HCT116 (cell line): Measurements from ENCODE around the gene CDH23. TPM values are rescaled to one million over a fixed set of nuclear protein-coding genes. Genes with fewer than 3 reads are reported as not detected.

Experiments used
- ATAC-seq: fragments of 200-7000 bp; cut with Tn5 transposase; 2 replicates; pipeline ENCODE4 v1.9.1; 2020; ENCODE audit warnings: mild to moderate bottlenecking, moderate library complexity
- BruUV-seq: library from RNA; stranded (reverse); fragments of 400-500 nt; replicated peaks from 2 replicates; lab custom pipeline; 2021; lab: Mats Ljungman, UMichigan
- CTCF ChIA-PET: fragments of 300-600 bp; sonication (Branson Sonifier 250); formaldehyde crosslinking; loops from one replicate; lab custom pipeline; 2021; ENCODE audit warnings: antibody characterized with exemption; lab: Charles Lee
- POLR2A ChIA-PET: fragments of 300-600, 350-600 bp; sonication (Branson Sonifier 250); formaldehyde crosslinking; loops from one replicate; lab custom pipeline; 2021; ENCODE audit warnings: antibody characterized with exemption; lab: Charles Lee
- RAD21 ChIA-PET, 2 experiments: fragments of 300-600 bp; sonication (Branson Sonifier 250); formaldehyde crosslinking; loops; one replicate each; lab custom pipeline; 2023; ENCODE audit warnings: low total read pairs in 2 of 2; ENCODE audit not compliant: uncharacterized antibody in 2 of 2, unreplicated experiment in 2 of 2, low non-redundant PET in 1 of 2; lab: Charles Lee
- DNase-seq: peaks from one replicate; pipeline ENCODE4 v3.0.0-alpha.2; 2010; ENCODE audit warnings: low read depth, low spot score
- H2AFZ ChIP-seq: fragments of 200-600 bp; shearing (Covaris generic), sonication (generic); 2 replicates; pipeline ENCODE4 v1.6.1; 2017; ENCODE audit warnings: low read depth, mixed run types, mixed read lengths, antibody characterized with exemption, low read length; ENCODE audit not compliant: poor library complexity, severe bottlenecking
- H3K27ac ChIP-seq: 2 replicates; pipeline ENCODE4 v1.5.1; 2012; ENCODE audit warnings: low read depth, low read length
- H3K27me3 ChIP-seq: fragments of 200-600 bp; sonication (generic); 2 replicates; pipeline ENCODE4 v1.6.1; 2016; ENCODE audit warnings: mixed run types, low read length, mixed read lengths; ENCODE audit not compliant: insufficient read depth
- H3K36me3 ChIP-seq, 2 experiments: fragments of 200-500 bp in 1 of 2; fragments of 200-600 bp in 1 of 2; sonication (Bioruptor generic) in 1 of 2; sonication (generic) in 1 of 2; 2 replicates each; pipeline versions ENCODE4 v1.5.1 to v1.6.1; 2014 to 2016; ENCODE audit warnings: low read length in 2 of 2, inconsistent platforms in 1 of 2, mixed read lengths in 1 of 2, mixed run types in 1 of 2; ENCODE audit not compliant: insufficient read depth in 2 of 2, control insufficient read depth in 1 of 2
- H3K4me1 ChIP-seq, 2 experiments: fragments of 200-600 bp in 1 of 2; sonication (generic) in 1 of 2; 2 replicates each; pipeline versions ENCODE4 v1.5.1 to v1.6.1; 2012 to 2017; ENCODE audit warnings: low read length in 2 of 2, inconsistent platforms in 1 of 2, mild to moderate bottlenecking in 1 of 2, mixed read lengths in 1 of 2, mixed run types in 1 of 2, moderate library complexity in 1 of 2; ENCODE audit not compliant: insufficient read depth in 2 of 2, control insufficient read depth in 1 of 2
- H3K4me2 ChIP-seq: fragments of 200-600 bp; sonication (generic); 2 replicates; pipeline ENCODE4 v1.6.1; 2017; ENCODE audit warnings: mixed run types, low read length, mixed read lengths
- H3K4me3 ChIP-seq, 2 experiments: fragments of 200-600 bp in 1 of 2; sonication (generic) in 1 of 2; replicated peaks in 1 of 2; 2 replicates each; pipeline ENCODE4 v1.5.1; 2011 to 2016; ENCODE audit warnings: low read length in 2 of 2, control low read depth in 1 of 2, low read depth in 1 of 2, mild to moderate bottlenecking in 1 of 2, mixed read lengths in 1 of 2, mixed run types in 1 of 2
- H3K79me2 ChIP-seq: fragments of 200-600 bp; sonication (generic); 2 replicates; pipeline ENCODE4 v1.6.1; 2017; ENCODE audit warnings: mild to moderate bottlenecking, mixed run types, low read length, moderate library complexity, mixed read lengths; ENCODE audit not compliant: insufficient read depth
- H3K9ac ChIP-seq: fragments of 200-600 bp; sonication (generic); 2 replicates; pipeline ENCODE4 v1.6.1; 2016; ENCODE audit warnings: low read length, mixed read lengths
- H3K9me2 ChIP-seq: fragments of 200-600 bp; sonication (generic), shearing (Covaris generic); 2 replicates; pipeline ENCODE4 v1.6.1; 2017; ENCODE audit warnings: mixed run types, mild to moderate bottlenecking, moderate library complexity; ENCODE audit not compliant: insufficient read depth
- H3K9me3 ChIP-seq, 2 experiments: fragments of 200-500 bp in 1 of 2; fragments of 200-600 bp in 1 of 2; sonication (Bioruptor generic) in 1 of 2; sonication (generic) in 1 of 2; 2 replicates each; pipeline ENCODE4 v1.6.1; 2014 to 2017; ENCODE audit warnings: low read length in 2 of 2, mixed read lengths in 2 of 2, inconsistent platforms in 1 of 2, low read depth in 1 of 2, mild to moderate bottlenecking in 1 of 2, mixed run types in 1 of 2, moderate library complexity in 1 of 2; ENCODE audit not compliant: control insufficient read depth in 1 of 2, insufficient read depth in 1 of 2
- H4K20me1 ChIP-seq: fragments of 200-600 bp; sonication (generic), shearing (Covaris generic); 2 replicates; pipeline ENCODE4 v1.6.1; 2017; ENCODE audit warnings: mixed run types, mild to moderate bottlenecking, moderate library complexity; ENCODE audit not compliant: insufficient read depth
- CBX3 ChIP-seq: IDR thresholded peaks from 2 replicates; pipeline ENCODE4 v1.6.1; 2012; ENCODE audit warnings: low read depth
- EGR1 ChIP-seq: IDR thresholded peaks from 2 replicates; pipeline ENCODE4 v1.6.1; 2012; ENCODE audit warnings: low read depth
- EZH2 ChIP-seq: fragments of 200-600 bp; sonication (generic); IDR thresholded peaks from 2 replicates; pipeline ENCODE4 v1.6.1; 2017; ENCODE audit warnings: antibody characterized with exemption, mixed run types
- EZH2phosphoT487 ChIP-seq: fragments of 200-600 bp; IDR thresholded peaks from 2 replicates; pipeline ENCODE4 v1.6.1; 2018; ENCODE audit warnings: antibody characterized with exemption, borderline replicate concordance
- FOSL1 ChIP-seq: IDR thresholded peaks from 2 replicates; pipeline ENCODE4 v1.6.1; 2012; ENCODE audit warnings: low read depth
- MAX ChIP-seq: IDR thresholded peaks from 2 replicates; pipeline ENCODE4 v1.6.1; 2012
- POLR2A ChIP-seq: IDR thresholded peaks from 2 replicates; pipeline ENCODE4 v1.7.0; 2011; ENCODE audit warnings: borderline replicate concordance; ENCODE audit not compliant: insufficient read depth, insufficient read length; ENCODE audit errors: extremely low read depth
- POLR2AphosphoS5 ChIP-seq: IDR thresholded peaks from 2 replicates; pipeline ENCODE4 v1.6.1; 2011; ENCODE audit warnings: mild to moderate bottlenecking, low read depth, low read length, moderate library complexity
- RAD21 ChIP-seq: IDR thresholded peaks from 2 replicates; pipeline ENCODE4 v1.6.1; 2012; ENCODE audit warnings: low read depth, mild to moderate bottlenecking
- REST ChIP-seq: IDR thresholded peaks from 2 replicates; pipeline ENCODE4 v1.6.1; 2012; ENCODE audit warnings: low read depth
- SRF ChIP-seq: IDR thresholded peaks from 2 replicates; pipeline ENCODE4 v1.6.1; 2012; ENCODE audit warnings: low read depth
- intact Hi-C: fragments of 100-400 bp; cut with micrococcal nuclease; formaldehyde crosslinking; loops from 2 replicates; pipeline ENCODE4 v1.10.0; 2022
- total RNA-seq: library from RNA; stranded (reverse); gene quantifications from one replicate; pipeline ENCODE4 v1.2.1, GENCODE V29; 2021; ENCODE audit not compliant: unreplicated experiment
- TF ChIP-seq, protein P1 (sequence below): IDR thresholded peaks from 2 replicates; pipeline ENCODE4 v1.6.1; 2011; ENCODE audit warnings: mild to moderate bottlenecking, low read length, moderate library complexity; ENCODE audit not compliant: insufficient replicate concordance; ENCODE audit errors: extremely low read depth

CDH23 gene
- total RNA-seq, 1 experiment from 2014 or later = not detected

DNA sequence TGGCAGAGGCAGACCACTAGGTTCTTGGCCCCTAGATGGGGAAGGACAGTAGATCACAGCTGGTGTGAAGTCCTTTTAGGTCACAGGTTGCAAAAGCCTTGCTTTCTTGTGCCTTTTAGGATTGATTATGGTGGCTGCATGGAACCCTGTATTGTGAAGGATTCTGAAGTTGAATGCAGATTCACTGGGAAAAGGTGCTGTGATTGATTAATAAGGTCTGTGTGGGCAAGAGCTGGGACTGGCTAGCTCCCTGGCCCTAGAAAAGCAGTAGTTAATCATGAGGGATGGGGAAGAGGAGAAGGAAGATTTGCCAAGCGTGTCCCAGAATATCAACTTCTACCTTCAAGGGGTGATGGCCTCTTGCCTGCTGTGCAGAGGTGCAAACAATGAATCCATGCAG lies 105.5 kb downstream of the CDH23 start:
- CTCF ChIA-PET = no interaction called here
- H3K36me3 ChIP-seq = no peaks in the 10 kb centered on the region
- no peak overlapping the region for H3K27ac ChIP-seq
- no peaks in the 10 kb centered on the region for H3K27me3 ChIP-seq
- no peak overlapping the region for H3K4me3 ChIP-seq
- POLR2A ChIA-PET = no interaction called here
- H3K9me2 ChIP-seq = no peaks in the 10 kb centered on the region
- H3K79me2 ChIP-seq = no peaks in the 10 kb centered on the region
- BruUV-seq = no TSS peak
- RAD21 ChIA-PET = no interaction called here
- no peak overlapping the region for H3K9ac ChIP-seq
- H3K9me3 ChIP-seq = no peaks in the 10 kb centered on the region
- ATAC-seq (no peak), DNase-seq (no peak)
- H2AFZ ChIP-seq = no peak overlapping the region
- no peaks in the 10 kb centered on the region for H3K4me1 ChIP-seq
- H4K20me1 ChIP-seq = no peaks in the 10 kb centered on the region
- no peak overlapping the region for H3K4me2 ChIP-seq
- intact Hi-C loops = no loop called here
- TF ChIP-seq, protein P1, sequence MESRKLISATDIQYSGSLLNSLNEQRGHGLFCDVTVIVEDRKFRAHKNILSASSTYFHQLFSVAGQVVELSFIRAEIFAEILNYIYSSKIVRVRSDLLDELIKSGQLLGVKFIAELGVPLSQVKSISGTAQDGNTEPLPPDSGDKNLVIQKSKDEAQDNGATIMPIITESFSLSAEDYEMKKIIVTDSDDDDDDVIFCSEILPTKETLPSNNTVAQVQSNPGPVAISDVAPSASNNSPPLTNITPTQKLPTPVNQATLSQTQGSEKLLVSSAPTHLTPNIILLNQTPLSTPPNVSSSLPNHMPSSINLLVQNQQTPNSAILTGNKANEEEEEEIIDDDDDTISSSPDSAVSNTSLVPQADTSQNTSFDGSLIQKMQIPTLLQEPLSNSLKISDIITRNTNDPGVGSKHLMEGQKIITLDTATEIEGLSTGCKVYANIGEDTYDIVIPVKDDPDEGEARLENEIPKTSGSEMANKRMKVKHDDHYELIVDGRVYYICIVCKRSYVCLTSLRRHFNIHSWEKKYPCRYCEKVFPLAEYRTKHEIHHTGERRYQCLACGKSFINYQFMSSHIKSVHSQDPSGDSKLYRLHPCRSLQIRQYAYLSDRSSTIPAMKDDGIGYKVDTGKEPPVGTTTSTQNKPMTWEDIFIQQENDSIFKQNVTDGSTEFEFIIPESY = no peak
- TF ChIP-seq EZH2 = no peak
- TF ChIP-seq MAX = no peak
- no peak for TF ChIP-seq SRF
- TF ChIP-seq EZH2phosphoT487 = no peak
- no peak for TF ChIP-seq RAD21
- no peak for TF ChIP-seq POLR2AphosphoS5
- no peak for TF ChIP-seq REST
- no peak for TF ChIP-seq POLR2A
- TF ChIP-seq EGR1 = no peak
- TF ChIP-seq CBX3 = no peak
- TF ChIP-seq FOSL1 = no peak
